Neutrophil (primary cell): ENCODE measurements around the gene LUC7L3.
"Not testable (repeated sequence)": the region's sequence is repeated elsewhere in the genome, so short reads cannot be mapped to it uniquely, and the experiment has no call there.

Experiments
- H3K27ac ChIP-seq: fragments of 200-600 bp; sonication (generic); 2 replicates; pipeline ENCODE4 v1.5.1; 2016; ENCODE audit warnings: mild to moderate bottlenecking, moderate library complexity
- H3K27me3 ChIP-seq: fragments of 200-600 bp; sonication (generic); 2 replicates; pipeline ENCODE4 v1.6.0; 2016; ENCODE audit warnings: mild to moderate bottlenecking
- H3K36me3 ChIP-seq: fragments of 200-600 bp; sonication (generic); 2 replicates; pipeline ENCODE4 v1.5.1; 2017
- H3K4me1 ChIP-seq, 2 experiments: fragments of 200-600 bp in 1 of 2; sonication (generic) in 1 of 2; 1 replicate in 1 of 2; 2 replicates in 1 of 2; pipeline versions ENCODE4 v1.5.1 to v1.6.1; 2013 to 2016; ENCODE audit warnings: low read depth in 1 of 2, low read length in 1 of 2, mild to moderate bottlenecking in 1 of 2, moderate library complexity in 1 of 2; ENCODE audit not compliant: control insufficient read depth in 1 of 2, insufficient read depth in 1 of 2
- H3K4me3 ChIP-seq, 2 experiments: fragments of 200-600 bp in 1 of 2; sonication (generic) in 1 of 2; 1 replicate in 1 of 2; 2 replicates in 1 of 2; pipeline ENCODE4 v1.5.1; 2013 to 2016; ENCODE audit warnings: low read depth in 1 of 2, low read length in 1 of 2, mild to moderate bottlenecking in 1 of 2, moderate library complexity in 1 of 2
- H3K9me3 ChIP-seq: fragments of 200-600 bp; sonication (generic); 2 replicates; pipeline ENCODE4 v1.5.1; 2016
- CTCF ChIP-seq: fragments of 200-600 bp; sonication (generic); IDR thresholded peaks from 2 replicates; pipeline ENCODE4 v1.5.1; 2016; ENCODE audit warnings: antibody characterized with exemption

Gene LUC7L3

GRCh38 chr17:50721194-50722010, 2.0 kb downstream of the LUC7L3 start:
- peak overlapping the region; percentile 25 for H3K27ac ChIP-seq
- peak overlapping the region; percentile 1 for H3K4me3 ChIP-seq
- no peak for TF ChIP-seq CTCF
- no peaks in the 10 kb centered on the region for H3K27me3 ChIP-seq
- H3K4me1 ChIP-seq, result peaks cover 35 to 46% of the 10 kb centered on the region in 2 experiments
- no peaks in the 10 kb centered on the region for H3K36me3 ChIP-seq
- H3K9me3 ChIP-seq, result no peaks in the 10 kb centered on the region

GRCh38 chr17:50722746-50723145, 3.3 kb downstream of the LUC7L3 start:
- H3K9me3 ChIP-seq, result no peaks in the 10 kb centered on the region
- H3K4me3 ChIP-seq, result no peak overlapping the region
- H3K4me1 ChIP-seq, result peaks cover 26 to 39% of the 10 kb centered on the region in 2 experiments
- H3K36me3 ChIP-seq, result no peaks in the 10 kb centered on the region
- TF ChIP-seq CTCF, result no peak
- no peak overlapping the region for H3K27ac ChIP-seq
- H3K27me3 ChIP-seq, result no peaks in the 10 kb centered on the region

- not testable (repeated sequence) for H3K4me3 ChIP-seq, H3K36me3 ChIP-seq, H3K9me3 ChIP-seq, H3K27ac ChIP-seq, H3K27me3 ChIP-seq
- peaks cover 22 to 34% of the 10 kb centered on the region in 2 experiments for H3K4me1 ChIP-seq
These were observed 5.2 kb downstream of the LUC7L3 start for GRCh38 chr17:50724622-50725021.

DNA sequence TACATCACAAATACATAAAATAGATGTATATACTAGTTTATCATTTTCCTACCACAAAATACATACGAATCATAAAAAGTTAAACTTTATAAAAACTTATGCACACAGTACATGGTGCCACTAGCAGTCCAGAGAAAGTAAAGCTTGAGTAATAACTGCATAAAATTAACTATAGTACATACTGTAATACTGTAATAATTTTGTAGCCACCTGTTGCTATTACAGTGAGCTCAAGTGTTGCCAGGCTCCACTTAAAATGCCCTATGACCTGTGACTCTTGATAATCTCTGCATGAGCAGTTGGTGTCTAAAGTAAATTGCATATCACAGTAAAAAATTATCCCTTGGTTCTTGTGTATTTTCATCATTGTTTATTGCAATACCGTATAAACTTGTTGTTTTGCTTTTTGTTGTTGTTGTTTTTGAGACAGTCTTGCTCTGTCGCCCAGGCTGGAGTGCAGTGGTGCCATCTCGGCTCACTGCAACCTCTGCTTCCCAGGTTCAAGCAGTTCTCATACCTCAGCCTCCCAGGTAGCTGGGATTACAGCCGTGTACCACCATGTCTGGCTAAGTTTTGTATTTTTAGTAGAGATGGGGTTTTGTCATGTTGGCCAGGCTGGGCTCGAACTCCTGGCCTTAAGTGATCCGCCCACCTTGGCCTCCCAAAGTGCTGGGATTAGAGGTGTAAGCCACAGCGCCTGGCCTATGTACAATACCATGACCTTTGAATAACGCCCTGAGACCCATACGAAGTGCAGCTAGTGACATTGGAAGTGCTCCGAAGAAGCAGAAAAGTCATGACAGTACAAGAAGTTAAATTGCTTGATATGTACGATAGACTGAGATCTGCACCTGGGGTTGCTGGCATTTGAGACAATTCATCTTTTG, 6.6 kb downstream of the LUC7L3 start:
- peaks cover 11 to 23% of the 10 kb centered on the region in 2 experiments for H3K4me1 ChIP-seq
- no peaks in the 10 kb centered on the region for H3K9me3 ChIP-seq
- no peaks in the 10 kb centered on the region for H3K36me3 ChIP-seq
- no peaks in the 10 kb centered on the region for H3K27me3 ChIP-seq
- no peak overlapping the region for H3K4me3 ChIP-seq
- no peak overlapping the region for H3K27ac ChIP-seq
- no peak for TF ChIP-seq CTCF

DNA sequence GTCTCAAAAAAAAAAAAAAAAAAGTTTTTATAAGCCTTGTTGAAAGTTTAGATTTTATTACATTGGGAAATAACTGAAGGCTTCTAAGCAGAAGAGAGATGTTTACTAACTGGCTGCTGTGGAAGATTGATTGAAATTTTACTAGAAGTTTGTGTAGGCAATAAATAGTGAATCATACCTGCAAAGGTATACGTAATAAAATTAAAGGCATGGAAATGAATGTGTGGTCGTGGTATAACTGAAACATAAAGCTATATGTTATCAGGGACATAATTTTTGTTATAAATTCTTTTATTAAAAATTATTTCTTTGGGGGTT, 8.7 kb downstream of the LUC7L3 start:
- Histone ChIP-seq H3K9me3 (no peaks in the 10 kb centered on the region), H3K27me3 (no peaks in the 10 kb centered on the region), H3K4me1 (peaks cover 0 to 2% of the 10 kb centered on the region in 2 experiments), H3K4me3 (no peak overlapping the region), H3K36me3 (no peaks in the 10 kb centered on the region), H3K27ac (no peak overlapping the region)
- TF ChIP-seq CTCF, result no peak
